ENCODE results near the gene ADAMTS17.

- TF ChIP-seq MAX (CRISPR knock-in tag; IDR thresholded peaks at IDR 0.05), result no peak
- no peak for TF ChIP-seq CTCF (IDR thresholded peaks at IDR 0.05)
- TF ChIP-seq JUN (CRISPR knock-in tag; IDR thresholded peaks at IDR 0.05), result no peak
- no peak for TF ChIP-seq ATF3 (CRISPR knock-in tag; conservative IDR thresholded peaks at IDR 0.05)
- TF ChIP-seq ZBTB43 (CRISPR knock-in tag; IDR thresholded peaks at IDR 0.05), result no peak
- TF ChIP-seq ZNF423 (CRISPR knock-in tag; IDR thresholded peaks at IDR 0.05), result no peak
- TF ChIP-seq E2F4 (CRISPR knock-in tag; IDR thresholded peaks at IDR 0.05; ENCODE audit: borderline replicate concordance, low read depth), result no peak
- TF ChIP-seq USF2 (CRISPR knock-in tag; IDR thresholded peaks at IDR 0.05), result no peak
- no peak for TF ChIP-seq HMGXB4 (CRISPR knock-in tag; IDR thresholded peaks at IDR 0.05)
- no peak for TF ChIP-seq ETV6 (CRISPR knock-in tag; IDR thresholded peaks at IDR 0.05)
- TF ChIP-seq NR1H2 (CRISPR knock-in tag; IDR thresholded peaks at IDR 0.05), result no peak
- TF ChIP-seq FOXP4 (CRISPR knock-in tag; IDR thresholded peaks at IDR 0.05), result no peak
- TF ChIP-seq ZNF671 (CRISPR knock-in tag; IDR thresholded peaks at IDR 0.05), result no peak
Measured at GRCh38 chr15:99956022-99956775, 385.6 kb downstream of the ADAMTS17 start.
